ENCODE results near the gene DENND2D.

GRCh38 chr1:111201275-111202090, 1.0 kb upstream of the DENND2D start:
- TF ChIP-seq CTCF (IDR thresholded peaks at IDR 0.05; ENCODE audit: low read depth, low read length, poor library complexity, severe bottlenecking), result no peak
- TF ChIP-seq EZH2phosphoT487 (IDR thresholded peaks at IDR 0.05; ENCODE audit: borderline replicate concordance, low read length), result no peak
